Pancreas (tissue), 10 donors: ENCODE data around the gene MAMLD1. TPM values are rescaled to one million over a fixed set of nuclear protein-coding genes. Genes with fewer than 3 reads are reported as not detected.

Experiments used
- ATAC-seq, 4 donors: fragments of 200-7000 bp; cut with Tn5 transposase; one replicate each; pipeline versions ENCODE4 v1.8.0 to v1.9.1; 2020; ENCODE audit warnings: mild to moderate bottlenecking in 4 of 4, moderate library complexity in 4 of 4
- DNase-seq, 6 donors: peaks; one replicate each; pipeline ENCODE4 v3.0.0-alpha.2; 2020
- FAIRE-seq: peaks from 2 replicates; lab custom pipeline; 2012; peaks lifted over from hg19 to GRCh38; lab: Jason Lieb, UNC
- H3K27ac ChIP-seq, 4 donors: fragments of 200-600 bp; sonication (generic); 1 replicate in 3 of 4; 2 replicates in 1 of 4; pipeline versions ENCODE4 v1.5.0 to v1.8.0; 2020
- H3K27me3 ChIP-seq, 4 donors: fragments of 200-600 bp; one replicate each; pipeline ENCODE4 v1.8.0; 2021
- H3K36me3 ChIP-seq, 3 donors: fragments of 200-600 bp; sonication (generic) in 1 of 3; one replicate each; pipeline versions ENCODE4 v1.5.0 to v1.8.0; 2020 to 2021
- H3K4me1 ChIP-seq, 3 donors: fragments of 200-600 bp; one replicate each; pipeline ENCODE4 v1.8.0; 2021
- H3K4me3 ChIP-seq, 4 donors: fragments of 200-600 bp; sonication (generic) in 2 of 4; one replicate each; pipeline versions ENCODE4 v1.5.0 to v1.8.0; 2020 to 2021
- H3K9me3 ChIP-seq, 4 donors: fragments of 200-600 bp; one replicate each; pipeline ENCODE4 v1.8.0; 2021
- WGBS, 2 donors: extraction: QIAGEN DNeasy Blood & Tissue Kit; methylation state at CpG; one replicate each; pipeline ENCODE4 v1.1.7; 2013; 5-methylcytosine and 5-hydroxymethylcytosine counted together
- intact Hi-C, 3 donors: fragments of 100-400 bp; cut with DNase I; formaldehyde crosslinking; loops; one replicate each; pipeline versions ENCODE4 v1.11.1 to v1.14.2; 2022
- polyA plus RNA-seq, 2 donors: library from polyadenylated mRNA; stranded (reverse); fragments of 200-250 nt; gene quantifications; one replicate each; pipeline ENCODE4 v1.2.3, GENCODE V29; 2013
- total RNA-seq, 6 donors: library from RNA; stranded (reverse); fragmentation: NEBNext Ultra II Directional in 4 of 6; extraction: Animal tissue kit (Norgen Biotek cat#: 25700) in 4 of 6; gene quantifications; one replicate each; pipeline versions ENCODE4 v1.2.1 to v1.2.4, GENCODE V29; 2021 to 2023
- TF ChIP-seq, protein P1 (sequence below), 4 donors: fragments of 200-600 bp; sonication (generic) in 3 of 4; IDR thresholded peaks; one replicate each; pipeline versions ENCODE4 v1.5.0 to v1.8.0; 2021; ENCODE audit warnings: antibody characterized with exemption in 4 of 4
- donor health status: healthy with polysubstance abuse.
- donor health status: DM: no; HTN: no; CAD: no; lungs with moderate emphysema.
- donor health status: DM: no; HTN: no; CAD: no.
- donor health status: control.
- donor health status: control.
- donor health status: Bipolar disorder and iron deficiency.
- donor health status: DM: yes; HTN: yes; CAD: no.
- donor health status: DM: no; HTN: no; CAD: no.
- donor health status: DM: no; HTN: no; CAD: no.
- donor health status: DM: yes; HTN: yes; CAD: no.

MAMLD1 gene
- total and polyA plus RNA-seq, 8 donors, result 2.4 to 8.8 (median 3.5) TPM

DNA sequence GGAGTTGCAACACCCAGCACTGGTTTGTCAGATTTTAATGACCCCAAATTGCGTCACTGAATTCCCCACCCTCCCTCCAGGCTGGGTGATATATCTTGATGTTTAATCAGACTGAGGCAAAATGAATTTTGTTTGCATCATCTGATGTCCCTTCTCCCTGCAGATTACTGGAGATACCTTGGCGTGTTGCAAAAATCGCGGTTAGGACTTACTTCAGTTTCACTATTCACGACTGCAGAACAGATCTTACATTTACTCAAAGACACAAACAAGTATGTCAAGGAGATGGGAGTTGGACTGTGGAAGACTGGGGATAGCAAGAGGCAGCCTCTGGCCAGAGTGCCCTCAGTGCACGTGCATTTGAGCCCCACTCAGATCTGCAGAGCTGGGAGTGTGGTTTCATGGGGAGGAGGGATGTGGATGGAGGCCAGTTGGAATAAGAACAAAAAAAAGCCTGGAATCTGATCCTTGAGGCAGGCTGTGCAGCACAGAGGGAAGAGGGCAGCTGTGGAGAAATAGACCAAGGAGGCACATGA lies 113.1 kb downstream of the MAMLD1 start:
- DNase-seq, result no peak
- intact Hi-C loops, result no loop called here
- no peaks in the 10 kb centered on the region for H3K9me3 ChIP-seq
- no peak overlapping the region for H3K4me3 ChIP-seq
- 74 to 83% methylated on average over 6 of the region's 6 CpGs for WGBS, 2 donors
- ATAC-seq, result no peak
- TF ChIP-seq, protein P1, sequence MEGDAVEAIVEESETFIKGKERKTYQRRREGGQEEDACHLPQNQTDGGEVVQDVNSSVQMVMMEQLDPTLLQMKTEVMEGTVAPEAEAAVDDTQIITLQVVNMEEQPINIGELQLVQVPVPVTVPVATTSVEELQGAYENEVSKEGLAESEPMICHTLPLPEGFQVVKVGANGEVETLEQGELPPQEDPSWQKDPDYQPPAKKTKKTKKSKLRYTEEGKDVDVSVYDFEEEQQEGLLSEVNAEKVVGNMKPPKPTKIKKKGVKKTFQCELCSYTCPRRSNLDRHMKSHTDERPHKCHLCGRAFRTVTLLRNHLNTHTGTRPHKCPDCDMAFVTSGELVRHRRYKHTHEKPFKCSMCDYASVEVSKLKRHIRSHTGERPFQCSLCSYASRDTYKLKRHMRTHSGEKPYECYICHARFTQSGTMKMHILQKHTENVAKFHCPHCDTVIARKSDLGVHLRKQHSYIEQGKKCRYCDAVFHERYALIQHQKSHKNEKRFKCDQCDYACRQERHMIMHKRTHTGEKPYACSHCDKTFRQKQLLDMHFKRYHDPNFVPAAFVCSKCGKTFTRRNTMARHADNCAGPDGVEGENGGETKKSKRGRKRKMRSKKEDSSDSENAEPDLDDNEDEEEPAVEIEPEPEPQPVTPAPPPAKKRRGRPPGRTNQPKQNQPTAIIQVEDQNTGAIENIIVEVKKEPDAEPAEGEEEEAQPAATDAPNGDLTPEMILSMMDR (IDR thresholded peaks at IDR 0.05), result no peak
- no peaks in the 10 kb centered on the region for H3K27me3 ChIP-seq
- FAIRE-seq, result no peak
- H3K27ac ChIP-seq, result no peak overlapping the region
- no peaks in the 10 kb centered on the region for H3K36me3 ChIP-seq
- H3K4me1 ChIP-seq, result no peaks in the 10 kb centered on the region

DNA sequence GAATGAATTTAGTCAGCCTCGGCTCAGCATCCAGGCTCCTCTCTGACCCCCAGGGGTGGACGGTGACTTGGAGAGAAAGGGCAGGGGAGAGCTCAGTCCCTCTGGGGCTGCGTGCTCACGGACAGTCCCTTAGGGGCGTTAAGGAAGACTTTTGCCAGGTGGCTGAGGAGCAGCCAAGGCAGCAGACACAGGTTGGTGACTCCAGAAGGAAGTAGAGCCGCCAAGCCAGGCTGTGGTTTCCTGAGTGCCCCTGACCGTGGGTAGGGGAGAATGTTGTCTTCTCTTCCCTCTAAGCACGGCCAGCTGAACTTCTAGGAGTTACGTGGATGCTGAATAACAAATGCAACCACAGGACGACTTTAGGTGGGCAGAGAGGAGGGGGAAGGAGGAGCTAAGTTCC lies 114.3 kb downstream of the MAMLD1 start:
- no peak for FAIRE-seq
- Histone ChIP-seq H3K27ac (no peak overlapping the region), H3K9me3 (no peaks in the 10 kb centered on the region), H3K4me1 (no peaks in the 10 kb centered on the region), H3K36me3 (no peaks in the 10 kb centered on the region), H3K27me3 (no peaks in the 10 kb centered on the region), H3K4me3 (no peak overlapping the region)
- 61 to 87% methylated on average over 10 of the region's 10 CpGs for WGBS, 2 donors
- no peak for DNase-seq
- TF ChIP-seq, protein P1 (IDR thresholded peaks at IDR 0.05), result no peak
- ATAC-seq, result no peak
- intact Hi-C loops, result no loop called here

DNA sequence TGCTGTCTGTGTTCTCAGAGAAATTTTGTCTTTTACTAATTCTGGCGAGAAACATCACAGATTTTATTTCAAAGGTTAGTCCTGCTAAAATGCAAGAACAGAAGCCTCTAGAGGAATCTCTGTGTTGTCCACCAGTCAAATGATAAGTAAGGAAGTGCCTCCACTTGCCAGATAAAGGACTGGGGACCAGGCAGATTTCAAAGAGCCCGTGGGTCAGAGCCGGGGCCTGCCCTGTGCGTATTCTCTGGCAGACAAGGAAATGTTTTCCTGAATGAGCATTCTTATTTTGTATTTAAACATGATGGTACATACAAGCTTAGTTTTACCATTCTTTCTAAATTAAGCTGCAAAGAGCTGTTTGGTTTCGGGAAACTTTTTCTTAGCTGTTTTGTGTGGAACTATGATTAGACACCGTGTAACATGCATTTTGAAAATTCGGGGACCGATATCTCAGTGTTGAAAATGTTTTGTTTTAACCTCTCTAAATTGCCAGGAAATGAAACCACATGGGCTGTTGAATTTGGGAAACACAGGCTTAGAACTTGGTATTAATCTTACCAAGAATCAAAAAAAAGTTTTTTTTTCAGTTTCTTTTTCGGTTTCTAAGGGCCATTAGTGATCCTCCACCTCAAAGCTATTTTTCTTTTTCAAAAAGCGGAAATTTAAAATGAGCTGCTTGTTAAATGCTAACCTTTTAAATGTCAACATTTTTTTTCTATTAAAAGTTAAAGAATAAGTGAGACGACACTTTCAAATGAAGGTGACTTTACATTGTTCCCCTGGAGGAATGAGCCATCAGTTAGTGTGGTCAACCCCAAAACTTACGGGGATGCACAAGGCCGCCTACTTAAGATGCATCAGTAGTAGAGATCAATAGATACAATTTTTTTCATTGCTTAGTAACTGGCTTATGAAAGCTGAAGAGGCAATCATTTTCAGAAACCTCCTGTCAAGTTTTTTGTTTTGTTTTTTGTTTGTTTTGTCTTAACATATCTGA lies 115.7 kb downstream of the MAMLD1 start:
- Histone ChIP-seq H3K36me3 (no peaks in the 10 kb centered on the region), H3K9me3 (no peaks in the 10 kb centered on the region), H3K4me1 (no peaks in the 10 kb centered on the region), H3K27me3 (no peaks in the 10 kb centered on the region), H3K27ac (no peak overlapping the region), H3K4me3 (no peak overlapping the region)
- ATAC-seq (no peak), FAIRE-seq (peak; percentile 47), DNase-seq (no peak)
- TF ChIP-seq, protein P1 (IDR thresholded peaks at IDR 0.05), result no peak
- 69 to 78% methylated on average over 13 of the region's 13 CpGs for WGBS, 2 donors
- intact Hi-C loops, result no loop called here

DNA sequence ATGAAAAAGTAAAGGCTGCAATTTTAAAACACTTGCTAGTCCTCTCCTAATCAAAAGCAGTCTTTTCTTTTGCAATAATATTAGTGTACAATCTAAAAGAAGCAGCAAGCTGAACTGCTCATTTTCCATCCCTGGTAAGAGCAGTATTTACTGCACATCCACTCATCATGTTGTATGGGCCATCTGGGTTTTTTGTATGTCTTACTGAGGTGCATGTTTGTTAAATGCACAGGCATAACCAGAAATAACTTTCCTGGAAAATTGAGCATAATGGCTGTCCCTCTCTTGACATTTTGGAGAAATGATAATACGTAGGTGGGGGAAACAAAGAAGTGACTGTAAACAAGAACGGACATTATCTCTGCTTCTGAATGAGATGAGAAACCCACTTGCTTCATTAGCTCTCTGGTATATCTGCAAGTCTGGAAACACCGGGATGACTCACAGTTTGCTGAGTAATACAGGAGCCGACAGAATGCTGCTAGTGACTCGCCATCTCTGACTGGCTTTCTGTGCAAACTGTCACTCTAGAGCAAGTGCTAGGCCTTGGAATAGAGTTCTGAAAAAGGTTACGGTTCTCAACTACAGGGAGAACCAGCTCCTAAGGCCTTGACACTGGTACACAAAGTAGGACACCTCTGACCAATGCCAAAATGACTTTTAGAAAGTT lies 119.6 kb downstream of the MAMLD1 start:
- no peaks in the 10 kb centered on the region for H3K27me3 ChIP-seq
- DNase-seq (peak in 1 of 6 donors; percentile 29), FAIRE-seq (no peak), ATAC-seq (peak in 3 of 4 donors; percentile 67 to 89 (median 84))
- WGBS, 2 donors, result 54 to 56% methylated on average over 6 of the region's 6 CpGs
- H3K27ac ChIP-seq, result no peak overlapping the region
- no peaks in the 10 kb centered on the region for H3K9me3 ChIP-seq
- TF ChIP-seq, protein P1 (IDR thresholded peaks at IDR 0.05), result no peak
- no peak overlapping the region for H3K4me3 ChIP-seq
- no peaks in the 10 kb centered on the region for H3K4me1 ChIP-seq
- intact Hi-C loops, result no loop called here
- H3K36me3 ChIP-seq, result no peaks in the 10 kb centered on the region
